ENCODE measurements around the gene RELB. TPM values are rescaled to one million over a fixed set of nuclear protein-coding genes. Genes with fewer than 3 reads are reported as not detected.
A peak's percentile ranks its signal among the peaks of the same experiment; 100 is the strongest.

RELB gene
- total and polyA plus RNA-seq, 9 donors = 3.0 to 23.2 (median 10.1) TPM

GRCh38 chr19:45076029-45076850 is 75.0 kb downstream of the RELB start, which contains the start of gene ZNF296:
ZNF296 (minus strand) TSS chr19:45076478; CDS start chr19:45076373, 105 bp downstream.
- no peaks in the 10 kb centered on the region for H3K27me3 ChIP-seq
- no peaks in the 10 kb centered on the region for H3K9me3 ChIP-seq
- peak within 1 kb of the TSS; percentile 36 for H3K4me3 ChIP-seq
- peak in 2 of 5 donors; percentile 50 to 57 for DNase-seq
- intact Hi-C loops (cut with DNase I) = no loop called here
- TF ChIP-seq CTCF (IDR thresholded peaks at IDR 0.05) (no peak), EP300 (IDR thresholded peaks at IDR 0.05) (no peak), POLR2A (IDR thresholded peaks at IDR 0.05) (no peak)
- H3K4me1 ChIP-seq (ENCODE audit: insufficient read depth) = peaks cover 6% of the 10 kb centered on the region
- 2 to 3% (median 3%) methylated on average over 45 to 81 of the region's 81 CpGs for WGBS, 3 donors
- no peaks in the 10 kb centered on the region for H3K36me3 ChIP-seq
- no peak within 1 kb of the TSS for H3K27ac ChIP-seq

- no peaks in the 10 kb centered on the region for H3K27me3 ChIP-seq
- WGBS, 3 donors = 69 to 77% (median 74%) methylated on average over 15 of the region's 15 CpGs
- H3K4me1 ChIP-seq (ENCODE audit: insufficient read depth) = peaks cover 6% of the 10 kb centered on the region
- intact Hi-C loops (cut with DNase I) = no loop called here
- H3K36me3 ChIP-seq = no peaks in the 10 kb centered on the region
- TF ChIP-seq EP300 (IDR thresholded peaks at IDR 0.05) = no peak
- no peak overlapping the region for H3K4me3 ChIP-seq
- no peak for DNase-seq
- H3K27ac ChIP-seq = no peak overlapping the region
- no peaks in the 10 kb centered on the region for H3K9me3 ChIP-seq
These were observed 75.8 kb downstream of the RELB start for GRCh38 chr19:45076851-45077730.

GRCh38 chr19:45078390-45079062 is 77.3 kb downstream of the RELB start:
- intact Hi-C loops (cut with DNase I) = no loop called here
- Histone ChIP-seq H3K4me1 (ENCODE audit: insufficient read depth) (peaks cover 6% of the 10 kb centered on the region), H3K4me3 (peak overlapping the region; percentile 87), H3K27me3 (no peaks in the 10 kb centered on the region), H3K9me3 (no peaks in the 10 kb centered on the region), H3K36me3 (no peaks in the 10 kb centered on the region), H3K27ac (no peak overlapping the region)
- TF ChIP-seq EP300 (IDR thresholded peaks at IDR 0.05) (no peak), POLR2A (IDR thresholded peaks at IDR 0.05) (no peak), CTCF (IDR thresholded peaks at IDR 0.05) (no peak)
- no peak for DNase-seq
- WGBS, 3 donors = 53 to 55% (median 54%) methylated on average over 10 of the region's 10 CpGs

GRCh38 chr19:45079063-45079910 is 78.0 kb downstream of the RELB start, which contains the start of gene GEMIN7:
GEMIN7 (plus strand) TSS chr19:45079260; CDS start chr19:45090115, 10,855 bp downstream.
- 0% methylated on average over 54 to 61 of the region's 61 CpGs for WGBS, 3 donors
- peak; percentile 57 to 85 (median 72) for DNase-seq
- Histone ChIP-seq H3K36me3 (no peaks in the 10 kb centered on the region), H3K27ac (no peak within 1 kb of the TSS), H3K4me3 (peak within 1 kb of the TSS; percentile 87), H3K27me3 (no peaks in the 10 kb centered on the region), H3K9me3 (no peaks in the 10 kb centered on the region), H3K4me1 (ENCODE audit: insufficient read depth) (peaks cover 6% of the 10 kb centered on the region)
- intact Hi-C loops (cut with DNase I) = no loop called here
- peak; percentile 44 for TF ChIP-seq POLR2A (IDR thresholded peaks at IDR 0.05)
- TF ChIP-seq EP300 (IDR thresholded peaks at IDR 0.05) = no peak
- peak in 2 of 3 donors; percentile 26 to 33 for TF ChIP-seq CTCF (IDR thresholded peaks at IDR 0.05)
